K562 (cell line): ENCODE data around the gene SDCCAG8. TPM values are rescaled to one million over a fixed set of nuclear protein-coding genes. Genes with fewer than 3 reads are reported as not detected.

Experiments
- ATAC-seq: fragments of 200-7000 bp; cut with Tn5 transposase; 3 replicates; pipeline ENCODE4 v1.9.1; 2020; ENCODE audit warnings: moderate library complexity
- BruUV-seq: library from RNA; stranded (reverse); fragments of 400-500 nt; replicated peaks from 2 replicates; lab custom pipeline; 2021; lab: Mats Ljungman, UMichigan
- CTCF ChIA-PET: fragments of 300-600 bp; formaldehyde crosslinking; extraction: SDS; loops from one replicate; lab custom pipeline; 2021; ENCODE audit warnings: low intra/inter-chr PET ratio; lab: Yijun Ruan, JAX
- POLR2A ChIA-PET: fragments of 300-600, 350-650 bp; sonication (Branson Sonifier 250); formaldehyde crosslinking; extraction: SDS; loops from one replicate; lab custom pipeline; 2021; ENCODE audit warnings: antibody characterized with exemption, inconsistent platforms; lab: Yijun Ruan, JAX
- DNase-seq, 4 experiments: peaks; one replicate each; pipeline versions ENCODE4 v3.0.0 to v3.0.0-alpha.2; 2011 to 2018; ENCODE audit warnings: low spot score in 3 of 4, mixed read lengths in 3 of 4; ENCODE audit errors: extremely low read depth in 1 of 4
- FAIRE-seq: peaks from 2 replicates; lab custom pipeline; 2011; peaks lifted over from hg19 to GRCh38; lab: Jason Lieb, UNC
- H2AFZ ChIP-seq: 2 replicates; pipeline ENCODE4 v1.6.0; 2011; ENCODE audit warnings: low read depth, low read length, control low read depth, inconsistent platforms
- H3K27ac ChIP-seq: fragments of 200-600 bp; 3 replicates; pipeline ENCODE4 v1.8.0; 2011; ENCODE audit warnings: low read depth, mild to moderate bottlenecking, control low read depth, inconsistent platforms, low read length, moderate library complexity, mixed read lengths; ENCODE audit errors: extremely low read depth
- H3K27me3 ChIP-seq, 2 experiments: fragments of 300-600 bp in 1 of 2; 2 replicates in 1 of 2; 3 replicates in 1 of 2; pipeline versions ENCODE4 v1.6.0 to v1.8.0; 2011; ENCODE audit warnings: inconsistent platforms in 2 of 2, low read length in 2 of 2, mild to moderate bottlenecking in 1 of 2, mixed read lengths in 1 of 2, moderate library complexity in 1 of 2; ENCODE audit not compliant: control insufficient read depth in 2 of 2, insufficient read depth in 2 of 2
- H3K36me3 ChIP-seq: fragments of 300-600 bp; 3 replicates; pipeline ENCODE4 v1.8.0; 2011; ENCODE audit warnings: mild to moderate bottlenecking, low read length, inconsistent platforms; ENCODE audit not compliant: control insufficient read depth, insufficient read depth
- H3K4me1 ChIP-seq, 2 experiments: fragments of 200-600 bp in 1 of 2; replicated peaks in 1 of 2; 2 replicates in 1 of 2; 3 replicates in 1 of 2; pipeline versions ENCODE4 v1.5.1 to v1.8.0; 2011; ENCODE audit warnings: inconsistent platforms in 2 of 2, low read length in 2 of 2, mild to moderate bottlenecking in 1 of 2, mixed read lengths in 1 of 2, moderate library complexity in 1 of 2; ENCODE audit not compliant: control insufficient read depth in 2 of 2, insufficient read depth in 2 of 2
- H3K4me2 ChIP-seq: 2 replicates; pipeline ENCODE4 v1.6.1; 2011; ENCODE audit warnings: low read length, control low read depth, inconsistent platforms, mixed read lengths; ENCODE audit not compliant: insufficient read depth
- H3K4me3 ChIP-seq: fragments of 200-600 bp; sonication (generic), shearing (Covaris generic); 2 replicates; pipeline ENCODE4 v1.5.1; 2016; ENCODE audit warnings: control low read depth, inconsistent platforms
- H3K79me2 ChIP-seq: fragments of 200-600 bp; 3 replicates; pipeline ENCODE4 v1.8.0; 2011; ENCODE audit warnings: low read length, inconsistent platforms; ENCODE audit not compliant: control insufficient read depth, insufficient read depth
- H3K9ac ChIP-seq, 2 experiments: 2 replicates each; pipeline versions ENCODE4 v1.6.0 to v1.6.1; 2011; ENCODE audit warnings: low read depth in 2 of 2, low read length in 2 of 2, control low read depth in 1 of 2, inconsistent platforms in 1 of 2, mild to moderate bottlenecking in 1 of 2, mixed read lengths in 1 of 2; ENCODE audit not compliant: insufficient read depth in 1 of 2
- H3K9me1 ChIP-seq: one replicate; pipeline ENCODE4 v1.6.0; 2011; ENCODE audit warnings: inconsistent platforms, mild to moderate bottlenecking, low read length, moderate library complexity; ENCODE audit not compliant: control insufficient read depth, insufficient read depth
- H3K9me3 ChIP-seq: replicated peaks from 2 replicates; pipeline ENCODE4 v1.5.1; 2011; ENCODE audit warnings: low read depth, low read length, inconsistent platforms; ENCODE audit not compliant: control insufficient read depth, insufficient read depth
- H4K20me1 ChIP-seq: replicated peaks from 2 replicates; pipeline ENCODE4 v1.6.1; 2011; ENCODE audit warnings: low read length, inconsistent platforms, mixed read lengths; ENCODE audit not compliant: control insufficient read depth, insufficient read depth
- ATF6 ChIP-seq: sonication (generic); formaldehyde crosslinking; IDR thresholded peaks from 2 replicates; pipeline ENCODE4 v1.4.0; 2020; ENCODE audit warnings: mild to moderate bottlenecking, missing genetic modification reagents
- HCFC1 ChIP-seq: IDR thresholded peaks from 2 replicates; pipeline ENCODE4 v1.6.1; 2012; ENCODE audit warnings: low read depth, low read length, improper control_type of control experiment
- KAT8 ChIP-seq: fragments of 450-650 bp; IDR thresholded peaks from 2 replicates; pipeline ENCODE4 v1.6.1; 2016; ENCODE audit warnings: low read depth, mild to moderate bottlenecking
- KLF1 ChIP-seq: fragments of 450-650 bp; IDR thresholded peaks from 2 replicates; pipeline ENCODE4 v1.6.1; 2016; ENCODE audit warnings: missing genetic modification characterization, missing compliant biosample characterization
- OTX1 ChIP-seq: fragments of 450-650 bp; formaldehyde crosslinking; IDR thresholded peaks from 2 replicates; pipeline ENCODE4 v1.4.0; 2022; ENCODE audit warnings: mild to moderate bottlenecking
- SMAD2 ChIP-seq: fragments of 150-350 bp; IDR thresholded peaks from 2 replicates; pipeline ENCODE4 v1.6.1; 2014; ENCODE audit warnings: low read depth, mild to moderate bottlenecking, low read length
- SMARCB1 ChIP-seq: IDR thresholded peaks from 2 replicates; pipeline ENCODE4 v1.6.1; 2011; ENCODE audit warnings: improper control_type of control experiment, low read depth; ENCODE audit not compliant: insufficient read length
- WGBS: fragments of 100-300 bp; shearing (Covaris generic); methylation state at CpG from one replicate; pipeline ENCODE4 v1.1.6; 2016; ENCODE audit warnings: low coverage, mixed read lengths; ENCODE audit not compliant: insufficient coverage; ENCODE audit errors: missing lambda C conversion rate; 5-methylcytosine and 5-hydroxymethylcytosine counted together
- in situ Hi-C: fragments of 300-500 bp; cut with MboI; formaldehyde crosslinking; loops from 4 replicates; pipeline ENCODE4 v1.15.0; 2018; ENCODE audit warnings: inconsistent platforms, mixed read lengths
- intact Hi-C: fragments of 100-400 bp; cut with micrococcal nuclease; formaldehyde crosslinking; loops from 2 replicates; pipeline ENCODE4 v1.14.2; 2022
- polyA plus RNA-seq, 8 experiments: library from polyadenylated mRNA; depleted of rRNA in 4 of 8; stranded (reverse) in 5 of 8; unstranded in 3 of 8; fragments of >200 nt; fragmentation: Nextera tagmentation in 2 of 8; fragmentation: Illumina TruSeq in 1 of 8; extraction: Ambion mirVana in 2 of 8; extraction: Trizol in 1 of 8; gene quantifications; 2 replicates each; pipeline versions ENCODE4 v1.2.1 to v1.2.3, GENCODE V29; 2011 to 2014; ENCODE audit warnings: inconsistent platforms in 1 of 8, missing spikeins in 1 of 8
- total RNA-seq, 7 experiments: library from RNA; depleted of rRNA in 6 of 7; stranded (reverse); fragments of >200 nt in 6 of 7; fragmentation: Illumina TruSeq in 2 of 7; extraction: Trizol in 2 of 7; gene quantifications; 2 replicates each; pipeline versions ENCODE4 v1.2.1 to v1.2.3, GENCODE V29; 2011 to 2021; ENCODE audit warnings: low replicate concordance in 1 of 7
- TF ChIP-seq, protein P1 (sequence below): sonication (generic); formaldehyde crosslinking; IDR thresholded peaks from 2 replicates; pipeline ENCODE4 v1.8.0; 2023; ENCODE audit warnings: mild to moderate bottlenecking, missing genetic modification reagents
- TF ChIP-seq, protein P2 (sequence below): fragments of 450-650 bp; formaldehyde crosslinking; IDR thresholded peaks from 2 replicates; pipeline ENCODE4 v1.4.0; 2020; ENCODE audit warnings: mild to moderate bottlenecking

SDCCAG8 gene
- total and polyA plus RNA-seq, 9 of the 15 experiments (the other 6 are each of a cell fraction or from before 2014, with no cell fraction given): 17.9 to 36.7 (median 25.4) TPM

DNA sequence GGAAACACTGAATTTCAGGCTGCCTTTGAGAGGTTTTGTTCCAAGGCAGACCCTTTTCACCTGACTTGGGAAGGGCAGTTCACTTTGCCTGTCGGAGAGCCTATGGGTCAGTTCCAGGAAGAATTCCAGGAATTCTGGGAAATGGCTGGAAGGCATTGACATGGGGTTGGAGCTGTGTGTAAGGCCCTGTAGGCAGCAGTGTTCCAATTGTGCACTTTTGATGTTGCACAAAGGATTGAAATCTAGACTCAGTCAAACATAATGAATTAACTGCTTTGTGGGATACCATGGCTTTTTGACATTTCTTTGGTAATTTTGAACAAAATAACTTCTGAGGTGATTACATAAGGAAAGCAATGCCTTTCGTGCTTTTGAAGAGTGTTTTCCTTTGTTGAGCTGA, 184.6 kb downstream of the SDCCAG8 start:
- in situ Hi-C loops: no loop called here

More for the DNA sequence above, 184.6 kb downstream of the SDCCAG8 start:
- Histone ChIP-seq H4K20me1 (no peaks in the 10 kb centered on the region), H3K9me3 (no peaks in the 10 kb centered on the region), H3K27ac (no peak overlapping the region), H3K36me3 (no peaks in the 10 kb centered on the region), H3K9me1 (no peaks in the 10 kb centered on the region), H3K9ac (no peak overlapping the region), H3K27me3 (no peaks in the 10 kb centered on the region)
- no peak for ATAC-seq
- CTCF ChIA-PET: no interaction called here
- no TSS peak for BruUV-seq
- intact Hi-C loops: no loop called here
- TF ChIP-seq HCFC1: no peak
- TF ChIP-seq KLF1: no peak
- TF ChIP-seq ATF6: no peak
- TF ChIP-seq SMAD2: no peak
- no peak for TF ChIP-seq SMARCB1
- no peak for TF ChIP-seq OTX1 (CRISPR knock-in tag)
- TF ChIP-seq KAT8: no peak
- TF ChIP-seq, protein P1, sequence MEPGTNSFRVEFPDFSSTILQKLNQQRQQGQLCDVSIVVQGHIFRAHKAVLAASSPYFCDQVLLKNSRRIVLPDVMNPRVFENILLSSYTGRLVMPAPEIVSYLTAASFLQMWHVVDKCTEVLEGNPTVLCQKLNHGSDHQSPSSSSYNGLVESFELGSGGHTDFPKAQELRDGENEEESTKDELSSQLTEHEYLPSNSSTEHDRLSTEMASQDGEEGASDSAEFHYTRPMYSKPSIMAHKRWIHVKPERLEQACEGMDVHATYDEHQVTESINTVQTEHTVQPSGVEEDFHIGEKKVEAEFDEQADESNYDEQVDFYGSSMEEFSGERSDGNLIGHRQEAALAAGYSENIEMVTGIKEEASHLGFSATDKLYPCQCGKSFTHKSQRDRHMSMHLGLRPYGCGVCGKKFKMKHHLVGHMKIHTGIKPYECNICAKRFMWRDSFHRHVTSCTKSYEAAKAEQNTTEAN: no peak
- TF ChIP-seq, protein P2, sequence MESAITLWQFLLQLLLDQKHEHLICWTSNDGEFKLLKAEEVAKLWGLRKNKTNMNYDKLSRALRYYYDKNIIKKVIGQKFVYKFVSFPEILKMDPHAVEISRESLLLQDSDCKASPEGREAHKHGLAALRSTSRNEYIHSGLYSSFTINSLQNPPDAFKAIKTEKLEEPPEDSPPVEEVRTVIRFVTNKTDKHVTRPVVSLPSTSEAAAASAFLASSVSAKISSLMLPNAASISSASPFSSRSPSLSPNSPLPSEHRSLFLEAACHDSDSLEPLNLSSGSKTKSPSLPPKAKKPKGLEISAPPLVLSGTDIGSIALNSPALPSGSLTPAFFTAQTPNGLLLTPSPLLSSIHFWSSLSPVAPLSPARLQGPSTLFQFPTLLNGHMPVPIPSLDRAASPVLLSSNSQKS (CRISPR knock-in tag): no peak
- TF ChIP-seq, all 486 proteins: peak for 0
- no peaks in the 10 kb centered on the region for H3K79me2 ChIP-seq
- H3K4me1 ChIP-seq: peaks cover 0 to 9% of the 10 kb centered on the region in 2 experiments; a peak in 2 of 5 replicates
- DNase-seq: no peak
- no peak for FAIRE-seq
- POLR2A ChIA-PET: interaction anchor here (0.6 kb wide), 1 partner anchor 19 kb away, joined by 4 read pairs; no protein-coding TSS in a partner anchor
- no peak overlapping the region for H3K4me2 ChIP-seq
- H3K4me3 ChIP-seq: no peak overlapping the region
- 32% methylated on average over 2 of the region's 2 CpGs for WGBS
- no peak overlapping the region for H2AFZ ChIP-seq
